Astrocyte of the spinal cord (primary cell): Measurements from ENCODE around the gene TOM1L2.

Experiments
- DNase-seq: peaks from one replicate; pipeline ENCODE4 v3.0.0; 2011; ENCODE audit warnings: low read depth, low spot score
- H3K4me3 ChIP-seq: 2 replicates; pipeline ENCODE4 v1.5.1; 2011; ENCODE audit warnings: low read depth, mild to moderate bottlenecking, low read length, moderate library complexity
- CTCF ChIP-seq: IDR thresholded peaks from 2 replicates; pipeline ENCODE4 v1.5.1; 2012; ENCODE audit warnings: low read depth, mild to moderate bottlenecking, low read length, inconsistent platforms
- in situ Hi-C: cut with HindIII; loops from 2 replicates; pipeline ENCODE4 v1.10.0; 2017; ENCODE audit warnings: low sequenced_read_pairs

Gene TOM1L2

GRCh38 chr17:17972126-17972951 lies at the start of gene TOM1L2, which contains the start of gene DRC3:
TOM1L2 (minus strand) TSS chr17:17972400; CDS start chr17:17972313, 87 bp downstream.
DRC3 (plus strand) TSS chr17:17972862; CDS start chr17:17977599, 4,737 bp downstream.
- H3K4me3 ChIP-seq, result peak within 1 kb of the TSS; percentile 64
- in situ Hi-C loops, result no loop called here
- TF ChIP-seq CTCF, result no peak
- DNase-seq, result peak; percentile 100

GRCh38 chr17:18021372-18021771 lies 49.2 kb upstream of the TOM1L2 start:
- TF ChIP-seq CTCF, result no peak
- no peak overlapping the region for H3K4me3 ChIP-seq
- DNase-seq, result no peak
- in situ Hi-C loops, result no loop called here

GRCh38 chr17:18020971-18021370 lies 48.8 kb upstream of the TOM1L2 start:
- H3K4me3 ChIP-seq, result no peak overlapping the region
- DNase-seq, result no peak
- no peak for TF ChIP-seq CTCF
- in situ Hi-C loops, result no loop called here

GRCh38 chr17:18019838-18020154 lies 47.6 kb upstream of the TOM1L2 start:
- no peak overlapping the region for H3K4me3 ChIP-seq
- in situ Hi-C loops, result no loop called here
- no peak for TF ChIP-seq CTCF
- no peak for DNase-seq

GRCh38 chr17:18018411-18018921 lies 46.3 kb upstream of the TOM1L2 start:
- TF ChIP-seq CTCF, result no peak
- no peak for DNase-seq
- no peak overlapping the region for H3K4me3 ChIP-seq
- in situ Hi-C loops, result no loop called here

GRCh38 chr17:18017958-18018357 lies 45.8 kb upstream of the TOM1L2 start:
- TF ChIP-seq CTCF, result no peak
- in situ Hi-C loops, result no loop called here
- no peak overlapping the region for H3K4me3 ChIP-seq
- DNase-seq, result peak; percentile 33
